ENCODE data around the gene CD247.

Gene CD247

GRCh38 chr1:167542109-167543032 lies 24.0 kb upstream of the CD247 start:
- DNase-seq (ENCODE audit: low spot score), result no peak

DNA sequence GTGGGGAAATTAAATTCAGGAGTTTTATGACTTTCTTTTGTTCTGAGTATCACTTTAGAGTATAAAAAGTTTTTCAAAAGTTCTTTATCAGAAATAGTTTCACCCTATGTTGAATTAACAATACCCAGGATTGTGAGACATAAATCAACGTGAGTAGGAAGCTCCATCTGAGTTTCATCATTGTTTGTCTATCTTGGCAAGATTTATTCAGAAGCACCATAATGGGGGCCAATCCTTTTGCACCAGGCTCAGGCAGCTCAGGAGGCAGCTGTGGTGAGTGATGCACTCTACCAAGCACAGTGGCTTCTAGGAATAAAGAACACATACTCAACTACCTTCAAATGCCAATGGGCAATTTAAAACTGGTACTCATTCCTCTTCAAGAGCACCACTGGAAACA lies 23.3 kb upstream of the CD247 start:
- no peak for DNase-seq (ENCODE audit: low spot score)

DNA sequence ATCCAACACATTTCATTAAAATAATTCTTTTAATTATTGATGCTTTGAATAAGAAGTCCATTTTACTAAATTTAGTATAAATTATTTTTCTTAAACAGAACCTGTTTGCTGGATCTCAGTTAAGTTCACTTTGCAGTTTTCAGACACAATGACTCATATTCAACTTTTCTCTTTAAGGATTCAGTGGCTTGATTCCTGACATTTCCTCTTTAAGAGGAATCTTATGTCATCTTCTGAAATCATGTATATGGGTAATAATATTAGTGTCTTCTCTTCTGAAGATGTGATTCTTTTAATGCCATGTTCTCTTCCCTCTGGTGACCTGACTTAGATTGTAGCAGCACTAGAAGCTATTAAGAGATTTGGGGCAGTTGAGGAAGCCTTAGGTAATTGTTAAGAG lies 22.7 kb upstream of the CD247 start:
- no peak for DNase-seq (ENCODE audit: low spot score)

- DNase-seq (ENCODE audit: low spot score), result no peak
Measured at GRCh38 chr1:167538657-167539056, 20.3 kb upstream of the CD247 start.

GRCh38 chr1:167533851-167534300 lies 15.5 kb upstream of the CD247 start:
- DNase-seq (ENCODE audit: low spot score), result peak; percentile 57

GRCh38 chr1:167532964-167533824 lies 14.9 kb upstream of the CD247 start:
- DNase-seq (ENCODE audit: low spot score), result no peak

DNA sequence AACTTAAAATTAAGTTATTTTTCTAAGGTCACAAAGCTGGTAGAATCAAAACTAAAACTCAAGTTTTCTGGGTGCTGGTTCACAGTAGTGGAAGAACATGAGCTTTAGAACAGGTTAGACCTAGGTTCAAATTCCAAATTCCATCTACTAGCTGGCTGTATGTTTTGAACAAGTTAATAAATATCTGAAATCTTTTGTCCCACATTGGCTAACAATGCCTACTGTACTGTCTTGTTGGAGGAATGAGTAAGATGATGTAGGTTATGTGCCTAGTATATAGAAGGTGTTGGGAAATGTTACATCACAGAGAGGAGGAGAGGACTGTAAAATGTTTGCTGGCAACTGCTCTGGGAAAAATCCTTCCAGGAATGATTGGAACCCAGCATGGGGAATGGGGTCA lies 14.0 kb upstream of the CD247 start:
- no peak for DNase-seq (ENCODE audit: low spot score)

DNA sequence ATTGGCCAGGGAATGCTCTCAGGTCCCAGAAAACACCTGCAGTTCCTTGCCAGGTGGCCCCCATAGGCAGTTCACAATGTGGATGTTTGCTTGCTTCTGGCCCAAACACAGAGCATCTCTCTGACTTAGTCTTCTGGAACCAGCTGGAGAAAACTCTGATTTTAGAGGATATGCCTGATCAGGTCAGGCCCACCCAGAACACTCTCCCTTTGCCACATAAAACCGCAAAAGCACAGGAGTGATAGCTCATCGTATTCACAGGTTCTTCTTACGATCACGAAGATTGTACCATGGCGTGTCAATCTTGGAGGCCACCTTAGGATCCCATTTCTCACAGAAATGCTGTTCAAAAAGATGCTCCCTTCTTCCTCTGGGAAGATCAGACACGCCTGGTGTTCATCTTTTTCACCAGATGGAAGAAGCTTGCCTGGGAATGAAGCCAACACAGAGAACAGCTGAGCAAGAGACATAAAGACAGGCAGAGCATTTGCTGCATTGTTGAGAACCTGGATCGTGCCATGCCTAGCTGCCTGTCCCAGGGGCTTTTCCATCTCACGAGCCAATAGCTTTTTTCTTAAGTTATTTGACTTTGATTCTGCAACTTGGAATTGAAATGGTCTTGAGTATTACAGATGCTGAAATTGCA lies 11.6 kb upstream of the CD247 start:
- no peak for DNase-seq (ENCODE audit: low spot score)

DNA sequence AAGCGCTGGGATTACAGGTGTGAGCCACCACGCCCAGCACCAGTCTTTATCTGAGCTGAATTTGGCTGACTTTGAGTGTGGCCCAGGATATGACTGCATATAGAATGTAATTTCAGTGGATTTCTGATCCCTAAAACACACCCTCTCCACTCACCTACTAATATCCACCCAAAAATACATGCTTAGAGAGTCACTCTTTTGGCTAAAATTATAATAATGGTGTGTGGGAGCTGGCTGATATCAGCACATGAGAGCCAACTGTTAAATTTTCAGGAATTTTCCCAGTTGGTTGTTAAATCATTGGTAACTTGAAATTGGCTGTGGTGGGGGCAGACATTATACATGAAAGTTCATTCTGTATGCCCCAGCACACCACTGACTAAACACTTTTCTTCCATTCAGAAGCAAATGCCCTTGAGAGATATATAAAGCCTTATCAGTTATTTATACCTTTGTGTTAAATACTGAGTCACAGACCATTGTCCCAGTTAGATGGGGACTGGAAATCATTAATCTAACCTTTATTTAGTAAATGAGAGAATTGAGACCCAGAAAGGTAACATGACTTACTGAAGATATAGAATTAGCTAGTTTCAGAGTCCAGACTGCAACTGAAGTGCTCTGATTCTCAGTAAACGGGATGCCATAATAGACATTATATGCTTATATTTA lies 9.9 kb upstream of the CD247 start:
- no peak for DNase-seq (ENCODE audit: low spot score)

DNA sequence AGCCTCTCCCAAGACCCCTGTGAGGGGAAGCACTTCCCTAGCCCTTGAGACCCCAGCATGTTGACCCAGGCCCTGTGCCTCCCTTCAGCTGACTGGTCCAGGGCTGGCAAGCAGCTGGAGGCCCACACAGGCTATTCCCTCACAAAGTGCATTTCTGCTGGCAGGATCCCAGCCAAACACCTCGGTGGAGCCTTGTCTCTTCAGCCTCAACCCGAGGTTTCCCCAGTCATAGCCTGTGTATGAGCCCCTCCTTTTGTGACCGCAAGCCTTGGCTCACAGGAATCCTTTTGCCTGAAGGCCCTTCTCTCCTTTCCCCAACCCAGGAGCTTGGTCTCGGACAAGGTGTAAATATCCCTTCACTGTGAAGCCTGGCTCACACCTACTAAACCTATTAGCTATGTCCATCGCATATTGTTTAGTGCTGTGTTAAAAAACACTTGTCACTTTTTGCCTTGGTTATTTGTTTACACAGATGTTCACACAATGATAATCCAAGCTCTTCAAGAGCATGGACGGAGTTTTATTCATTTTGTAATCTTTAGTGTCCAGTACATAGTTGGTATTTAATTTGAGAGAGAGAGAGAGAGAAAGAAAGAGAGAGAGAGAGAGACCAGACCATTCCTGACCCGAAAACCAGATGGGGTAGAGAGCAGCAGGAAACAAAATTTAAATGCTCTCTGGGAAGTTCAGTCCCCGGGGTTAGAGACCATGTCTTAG lies 8.5 kb upstream of the CD247 start:
- DNase-seq (ENCODE audit: low spot score), result no peak

DNA sequence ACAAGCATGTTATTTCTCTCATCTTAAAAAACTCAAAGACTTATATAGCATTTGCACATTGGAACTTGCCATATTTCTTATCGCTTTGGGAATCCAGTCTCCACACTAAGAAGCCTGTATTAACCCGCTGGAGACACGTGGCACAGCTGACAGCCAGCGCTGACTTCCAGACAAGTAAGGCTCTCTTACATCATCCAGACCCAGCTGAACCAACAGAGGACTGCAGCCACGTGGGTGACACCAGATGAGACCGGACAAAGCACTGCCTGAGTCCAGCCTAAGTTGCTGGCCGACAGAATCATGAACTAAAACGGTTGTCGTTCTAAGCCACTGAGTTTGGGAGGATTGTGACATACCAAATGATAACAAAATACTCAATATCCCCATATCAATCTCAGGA lies 6.3 kb upstream of the CD247 start:
- no peak for DNase-seq (ENCODE audit: low spot score)

DNA sequence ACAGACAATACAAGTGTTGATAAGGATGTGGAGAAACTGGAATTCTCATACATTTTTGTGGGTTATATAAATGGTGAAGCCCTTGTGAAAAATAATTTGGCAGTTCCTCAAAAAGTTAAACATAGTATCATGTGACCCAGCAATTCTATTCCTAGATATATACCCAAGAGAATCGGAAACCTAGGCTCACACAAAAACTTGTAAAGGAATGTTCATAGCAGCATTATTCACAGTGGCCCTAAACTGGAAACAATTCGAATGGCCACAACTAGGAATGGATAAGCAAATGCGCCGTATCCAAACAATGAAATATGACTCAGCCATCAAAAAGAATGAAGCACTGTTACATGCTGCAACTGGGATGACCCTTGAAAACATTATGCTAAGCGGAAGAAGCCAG lies 3.9 kb upstream of the CD247 start:
- DNase-seq (ENCODE audit: low spot score), result no peak

- DNase-seq (ENCODE audit: low spot score), result no peak
Measured at GRCh38 chr1:167520711-167521206, 2.4 kb upstream of the CD247 start.

DNA sequence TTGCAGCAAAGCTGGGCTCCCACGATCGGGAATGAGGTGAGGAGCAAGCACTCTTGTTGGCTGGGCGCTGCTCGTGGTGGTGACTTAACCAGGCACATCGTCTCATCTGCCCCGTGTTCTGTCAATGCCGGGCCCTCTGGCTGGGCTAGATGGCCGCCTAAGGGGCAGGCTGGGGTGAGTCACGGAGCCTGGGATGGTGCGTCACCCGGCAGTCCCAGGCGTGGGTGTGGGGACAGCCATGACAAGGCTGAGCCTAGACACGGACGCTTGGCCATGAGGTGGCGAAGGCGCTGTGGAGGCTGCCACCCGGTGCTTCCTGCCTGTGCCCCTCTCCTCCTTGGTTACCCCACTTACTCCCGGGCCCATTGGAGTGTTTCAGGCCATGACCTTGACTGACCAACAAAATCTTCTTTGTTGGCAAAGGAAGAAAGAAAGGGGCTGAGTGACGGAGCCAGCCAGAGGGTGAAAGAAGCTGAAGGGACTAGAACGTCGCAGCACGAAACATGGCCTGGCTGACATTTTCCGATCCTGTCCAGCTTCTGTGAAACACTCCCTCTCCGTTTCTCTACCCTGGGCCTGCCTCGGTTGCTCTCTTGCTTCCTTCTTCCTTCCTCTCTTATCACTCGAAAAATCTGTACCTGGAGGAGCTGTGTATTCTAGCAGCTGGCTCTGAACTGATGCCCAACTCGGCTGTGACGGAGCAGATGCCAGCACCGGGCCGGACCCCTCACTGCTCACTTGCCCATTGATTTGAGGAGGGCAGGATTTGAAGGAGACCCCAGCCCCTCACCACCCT lies 596 bp downstream of the CD247 start:
- no peak for DNase-seq (ENCODE audit: low spot score)

DNA sequence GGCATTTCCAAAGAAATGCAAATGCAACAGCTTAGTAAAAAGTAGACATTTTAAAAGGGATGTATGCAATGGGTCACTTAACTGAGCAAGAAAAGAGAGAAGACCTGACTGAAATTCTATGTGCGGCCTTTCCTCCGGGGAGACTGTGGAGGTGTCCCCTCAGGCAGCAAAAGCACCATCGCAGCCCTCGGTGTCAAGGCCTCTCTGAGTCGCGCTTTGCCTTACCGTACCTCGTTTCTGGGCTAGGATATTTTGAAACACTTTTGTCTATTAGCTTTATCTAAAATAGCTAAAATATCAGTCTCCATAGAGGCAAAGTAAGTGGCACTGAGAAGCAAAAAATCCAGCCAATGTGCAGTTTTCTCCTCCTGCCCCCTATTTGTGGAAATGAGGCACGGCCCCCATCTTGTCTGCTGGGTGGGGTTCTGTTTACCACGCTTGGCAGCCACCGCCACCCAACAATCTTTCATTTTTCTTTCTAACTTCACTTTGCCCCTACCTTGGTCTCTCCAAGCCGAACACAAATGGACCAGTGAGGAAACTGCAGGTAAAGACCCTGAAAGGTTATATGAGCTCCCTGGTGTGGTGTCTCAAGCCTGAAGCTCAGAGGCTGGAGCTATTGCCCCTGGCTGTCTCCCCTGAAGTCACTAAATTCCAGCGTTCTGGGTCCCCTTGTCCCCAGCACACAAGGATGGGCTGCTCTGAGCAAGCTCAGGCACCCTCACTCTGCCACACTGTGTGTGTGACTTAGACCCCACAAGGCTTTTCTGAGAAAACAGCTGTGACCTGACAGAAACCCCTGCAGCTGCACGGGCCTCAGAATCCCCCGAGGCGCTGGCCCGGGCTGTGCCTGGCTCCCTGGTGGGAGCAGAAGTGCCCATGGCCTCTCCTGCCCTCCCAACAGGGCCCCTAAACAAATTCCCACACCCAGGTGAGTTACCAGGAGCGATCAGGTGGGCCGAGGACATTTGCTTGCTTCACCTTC lies 1.6 kb downstream of the CD247 start:
- DNase-seq (ENCODE audit: low spot score), result no peak

- no peak for DNase-seq (ENCODE audit: low spot score)
Measured at GRCh38 chr1:167515893-167516321, 2.4 kb downstream of the CD247 start.

DNA sequence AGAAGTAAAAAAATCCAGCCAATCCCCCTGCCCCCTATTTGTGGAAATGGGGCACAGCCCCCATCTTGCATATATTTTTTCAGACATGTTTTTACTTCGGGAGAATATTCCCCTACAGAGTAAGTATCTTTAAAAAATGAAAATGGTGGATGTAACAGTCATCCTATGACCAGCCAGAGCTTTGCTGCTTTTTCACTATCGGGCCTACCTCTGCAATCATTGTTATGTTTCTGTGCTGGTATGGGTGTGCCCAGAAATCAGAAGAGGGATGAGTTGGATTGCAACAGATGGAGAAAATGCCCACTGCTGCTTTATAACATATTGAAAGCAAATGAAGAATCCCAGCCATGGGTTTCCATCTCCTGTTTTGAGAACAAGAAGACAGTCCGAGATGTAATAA lies 2.9 kb downstream of the CD247 start:
- DNase-seq (ENCODE audit: low spot score), result no peak

DNA sequence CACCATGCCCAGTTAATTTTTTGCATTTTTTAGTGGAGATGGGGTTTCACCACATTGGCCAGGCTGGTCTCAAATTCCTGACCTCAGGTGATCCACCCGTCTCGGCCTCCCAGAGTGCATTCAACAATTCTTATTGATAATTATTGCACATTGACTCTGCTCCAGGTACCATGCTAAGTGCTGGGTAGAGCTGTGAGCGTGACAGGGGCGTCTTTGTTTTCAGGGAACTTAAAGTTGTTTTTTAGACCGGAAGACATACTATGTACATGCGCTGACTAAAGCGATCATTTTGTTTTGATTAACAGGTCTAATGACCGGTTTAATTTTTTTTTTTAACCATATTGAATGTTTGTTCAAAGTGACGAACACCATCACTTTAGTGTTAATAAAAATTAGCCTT lies 4.0 kb downstream of the CD247 start:
- DNase-seq (ENCODE audit: low spot score), result no peak

GRCh38 chr1:167512046-167512654 lies 6.2 kb downstream of the CD247 start:
- no peak for DNase-seq (ENCODE audit: low spot score)

Measured in LoVo (cell line).